HG02610 (cell line): ENCODE results near the gene POLR2A.

Source experiments
- ATAC-seq: cut with Tn5 transposase; IDR thresholded peaks from one replicate; pipeline ENCODE4 v1.9.1; 2021; ENCODE audit warnings: mild to moderate bottlenecking, moderate library complexity; ENCODE audit not compliant: unreplicated experiment

The POLR2A gene

DNA sequence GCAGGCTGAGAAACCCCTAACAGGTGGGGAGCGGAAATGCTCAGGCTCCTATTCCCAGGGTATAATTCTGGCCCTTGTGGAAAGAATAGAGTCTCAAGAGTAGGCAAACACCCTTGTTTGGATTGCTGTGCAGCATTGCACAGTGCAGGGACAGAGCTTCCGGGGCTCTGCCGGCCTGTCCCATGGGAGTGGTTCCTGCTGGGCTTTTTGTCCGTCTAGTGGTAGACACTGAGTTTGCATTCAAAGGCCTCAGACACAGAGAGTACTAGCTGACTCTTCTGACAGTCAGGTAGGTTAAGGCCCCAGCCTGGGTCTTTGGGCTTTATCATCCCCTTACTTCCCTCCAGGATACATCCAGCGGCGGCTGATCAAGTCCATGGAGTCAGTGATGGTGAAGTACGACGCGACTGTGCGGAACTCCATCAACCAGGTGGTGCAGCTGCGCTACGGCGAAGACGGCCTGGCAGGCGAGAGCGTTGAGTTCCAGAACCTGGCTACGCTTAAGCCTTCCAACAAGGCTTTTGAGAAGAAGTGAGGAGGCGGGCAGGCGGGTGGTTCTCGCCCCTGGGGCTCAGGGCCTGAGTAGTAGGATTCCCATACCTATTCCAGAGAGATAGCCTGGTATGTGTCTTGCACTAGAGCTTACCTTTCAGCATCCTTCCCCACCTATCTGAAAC is 18.1 kb downstream of the POLR2A start:
- ATAC-seq = no peak

DNA sequence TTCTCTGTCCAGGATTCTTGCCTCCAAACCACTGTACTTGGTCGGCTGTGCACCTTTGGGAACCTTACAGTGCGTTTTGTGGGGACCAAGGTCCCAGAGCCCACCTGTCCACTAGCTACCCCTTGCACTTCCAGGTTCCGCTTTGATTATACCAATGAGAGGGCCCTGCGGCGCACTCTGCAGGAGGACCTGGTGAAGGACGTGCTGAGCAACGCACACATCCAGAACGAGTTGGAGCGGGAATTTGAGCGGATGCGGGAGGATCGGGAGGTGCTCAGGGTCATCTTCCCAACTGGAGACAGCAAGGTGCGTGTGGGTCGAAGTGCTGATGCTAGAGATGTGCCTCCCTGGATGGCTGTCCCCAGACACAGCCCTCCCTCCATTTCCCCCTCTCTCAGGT is 18.8 kb downstream of the POLR2A start:
- no peak for ATAC-seq

- ATAC-seq = no peak
Observed at GRCh38 chr17:7503521-7503920, 19.4 kb downstream of the POLR2A start.

DNA sequence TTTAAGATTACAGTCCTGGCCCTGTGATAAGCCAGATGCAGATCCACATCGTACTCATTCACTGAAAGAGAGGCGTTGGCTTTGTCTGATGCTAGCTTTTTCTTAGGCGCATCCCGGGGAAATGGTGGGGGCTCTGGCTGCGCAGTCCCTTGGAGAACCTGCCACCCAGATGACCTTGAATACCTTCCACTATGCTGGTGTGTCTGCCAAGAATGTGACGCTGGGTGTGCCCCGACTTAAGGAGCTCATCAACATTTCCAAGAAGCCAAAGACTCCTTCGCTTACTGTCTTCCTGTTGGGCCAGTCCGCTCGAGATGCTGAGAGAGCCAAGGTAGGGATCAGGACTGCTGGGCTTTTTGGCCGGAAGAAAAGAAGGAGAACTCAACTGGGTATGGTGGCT is 24.0 kb downstream of the POLR2A start:
- no peak for ATAC-seq

DNA sequence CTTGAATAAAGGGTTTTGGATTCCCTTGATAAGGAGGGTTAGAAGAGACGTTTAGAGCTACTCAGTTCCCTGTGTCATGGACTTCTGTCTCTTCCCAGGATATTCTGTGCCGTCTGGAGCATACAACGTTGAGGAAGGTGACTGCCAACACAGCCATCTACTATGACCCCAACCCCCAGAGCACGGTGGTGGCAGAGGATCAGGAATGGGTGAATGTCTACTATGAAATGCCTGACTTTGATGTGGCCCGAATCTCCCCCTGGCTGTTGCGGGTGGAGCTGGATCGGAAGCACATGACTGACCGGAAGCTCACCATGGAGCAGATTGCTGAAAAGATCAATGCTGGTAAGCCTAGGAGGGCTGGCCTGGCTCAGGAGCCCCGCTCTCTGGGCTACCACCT is 24.7 kb downstream of the POLR2A start:
- ATAC-seq = no peak

- ATAC-seq = no peak
Observed at GRCh38 chr17:7509937-7510336, 25.8 kb downstream of the POLR2A start.

GRCh38 chr17:7511108-7511507 is 26.9 kb downstream of the POLR2A start:
- ATAC-seq = no peak

DNA sequence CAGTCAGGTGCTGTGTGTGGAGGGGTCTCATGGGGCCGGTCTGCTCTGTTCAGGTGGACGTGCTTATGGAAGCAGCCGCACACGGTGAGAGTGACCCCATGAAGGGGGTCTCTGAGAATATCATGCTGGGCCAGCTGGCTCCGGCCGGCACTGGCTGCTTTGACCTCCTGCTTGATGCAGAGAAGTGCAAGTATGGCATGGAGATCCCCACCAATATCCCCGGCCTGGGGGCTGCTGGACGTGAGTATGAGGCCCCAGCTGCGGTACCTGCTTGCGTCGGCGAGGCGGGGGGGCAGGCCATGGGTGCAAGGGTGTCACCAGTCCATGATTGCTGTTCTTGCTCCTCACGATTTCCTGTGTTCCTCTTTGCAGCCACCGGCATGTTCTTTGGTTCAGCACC is 27.9 kb downstream of the POLR2A start:
- no peak for ATAC-seq

- no peak for ATAC-seq
Observed at GRCh38 chr17:7512824-7513540, 28.8 kb downstream of the POLR2A start.

GRCh38 chr17:7513850-7514419 is 29.8 kb downstream of the POLR2A start:
- no peak for ATAC-seq

DNA sequence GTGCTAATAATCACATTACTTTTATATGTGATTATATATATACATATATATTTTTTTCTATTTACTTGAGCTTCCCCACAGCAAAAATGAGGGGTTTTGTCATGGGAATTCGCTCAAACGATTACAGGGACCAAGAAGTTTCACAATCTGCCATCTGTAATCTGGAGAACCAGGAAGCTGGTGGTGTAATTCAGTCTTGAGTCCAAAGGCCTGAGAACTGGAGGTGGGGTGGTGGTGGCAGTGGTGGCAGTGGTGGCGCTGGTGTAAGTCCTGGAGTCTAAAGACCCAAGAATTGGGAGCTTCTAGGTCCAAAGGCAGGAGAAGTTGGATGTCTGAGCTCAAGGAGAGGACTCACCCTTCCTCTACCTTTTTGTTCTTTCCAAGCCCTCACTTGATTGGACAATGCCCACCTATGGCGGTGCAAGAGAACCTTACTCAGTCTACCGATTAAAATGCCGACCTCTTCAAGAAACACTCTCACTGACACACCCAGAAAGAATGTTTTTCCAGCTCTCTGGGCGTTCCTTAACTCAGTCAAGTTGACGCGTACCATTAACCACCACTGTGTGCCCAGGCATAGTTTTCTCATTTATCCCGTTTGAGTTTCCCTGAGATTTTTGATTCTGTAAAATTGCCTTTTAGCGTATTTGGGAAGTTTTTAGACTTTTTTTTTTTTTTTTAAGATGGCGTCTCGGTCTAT is 31.9 kb downstream of the POLR2A start:
- no peak for ATAC-seq

GRCh38 chr17:7523033-7523432 is 38.9 kb downstream of the POLR2A start:
- no peak for ATAC-seq

DNA sequence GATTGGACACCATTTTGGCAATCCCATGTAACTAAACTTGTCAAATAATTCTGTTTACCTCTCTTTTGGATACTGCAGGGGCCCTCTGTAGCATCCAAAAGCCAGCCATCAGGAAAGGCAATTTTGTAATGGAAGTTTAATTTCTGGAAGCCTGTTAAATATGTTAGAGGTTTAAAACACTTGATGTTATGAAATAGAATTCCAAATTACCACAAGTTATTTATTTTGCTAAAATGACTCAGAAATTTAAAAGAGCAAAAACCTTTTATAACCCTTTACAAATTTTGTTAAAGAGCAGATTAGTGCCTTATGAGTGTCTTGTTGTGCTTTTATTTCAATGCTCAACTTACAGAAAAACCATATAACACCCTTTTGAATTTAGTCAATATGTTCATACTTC is 44.7 kb downstream of the POLR2A start:
- no peak for ATAC-seq

DNA sequence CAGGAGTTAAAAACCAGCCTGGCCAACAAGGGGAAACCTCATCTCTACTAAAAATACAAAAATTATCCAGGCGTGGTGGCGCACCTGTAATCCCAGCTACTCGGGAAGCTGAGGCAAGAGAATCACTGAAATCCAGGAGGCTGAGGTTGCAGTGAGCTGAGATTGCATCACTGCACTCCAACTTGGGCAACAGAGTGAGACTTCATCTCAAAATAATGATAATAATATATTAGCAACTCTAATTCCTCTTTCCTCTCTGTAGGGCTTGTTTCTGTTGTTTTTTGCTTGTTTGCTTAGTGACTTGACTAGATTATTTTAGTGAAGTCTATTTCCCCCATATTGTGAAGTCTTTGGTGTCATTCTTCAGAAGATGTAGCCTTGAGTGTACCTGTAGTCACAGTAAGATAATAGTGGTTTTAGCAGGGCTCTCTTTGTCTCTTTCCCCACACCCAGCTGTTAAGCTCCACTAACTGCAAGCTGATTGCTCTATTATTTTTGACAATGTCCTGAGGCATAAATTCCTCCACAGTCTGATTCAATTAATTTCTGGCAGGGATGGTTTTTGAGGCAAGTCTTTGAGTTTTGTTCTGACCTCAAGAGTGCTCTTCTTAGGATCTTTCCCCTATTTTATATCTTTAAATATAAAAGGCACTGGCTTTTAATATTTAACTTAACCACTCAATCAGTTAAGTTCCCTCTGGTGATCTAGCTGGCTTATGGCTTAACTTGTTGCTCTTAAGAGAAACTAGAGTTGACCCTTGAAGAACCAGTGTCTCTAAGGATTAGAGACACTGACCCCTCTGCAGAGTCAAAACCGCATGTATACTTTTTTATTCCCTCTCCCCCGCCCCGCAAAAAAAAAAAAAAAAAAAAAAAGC is 46.1 kb downstream of the POLR2A start:
- no peak for ATAC-seq

DNA sequence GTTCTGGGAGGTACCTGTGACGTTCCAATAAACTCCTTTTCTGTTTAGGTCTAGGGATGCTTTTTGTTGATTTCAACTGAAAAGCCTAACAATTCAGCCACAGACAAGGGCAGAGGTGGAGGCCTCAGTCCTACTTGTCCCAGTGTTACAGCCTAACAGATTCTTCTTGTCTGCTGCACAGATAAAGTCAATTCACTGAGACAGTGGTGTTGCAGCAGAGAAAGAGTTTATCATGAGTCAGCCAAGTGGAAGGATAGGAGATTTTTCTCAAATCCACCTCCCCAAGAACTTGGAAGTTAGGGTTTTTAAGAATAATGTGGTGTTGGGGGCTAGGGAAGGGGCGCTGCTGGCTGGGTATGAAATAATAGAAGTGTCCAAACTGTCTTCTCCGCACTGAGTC is 53.9 kb downstream of the POLR2A start:
- ATAC-seq = no peak

DNA sequence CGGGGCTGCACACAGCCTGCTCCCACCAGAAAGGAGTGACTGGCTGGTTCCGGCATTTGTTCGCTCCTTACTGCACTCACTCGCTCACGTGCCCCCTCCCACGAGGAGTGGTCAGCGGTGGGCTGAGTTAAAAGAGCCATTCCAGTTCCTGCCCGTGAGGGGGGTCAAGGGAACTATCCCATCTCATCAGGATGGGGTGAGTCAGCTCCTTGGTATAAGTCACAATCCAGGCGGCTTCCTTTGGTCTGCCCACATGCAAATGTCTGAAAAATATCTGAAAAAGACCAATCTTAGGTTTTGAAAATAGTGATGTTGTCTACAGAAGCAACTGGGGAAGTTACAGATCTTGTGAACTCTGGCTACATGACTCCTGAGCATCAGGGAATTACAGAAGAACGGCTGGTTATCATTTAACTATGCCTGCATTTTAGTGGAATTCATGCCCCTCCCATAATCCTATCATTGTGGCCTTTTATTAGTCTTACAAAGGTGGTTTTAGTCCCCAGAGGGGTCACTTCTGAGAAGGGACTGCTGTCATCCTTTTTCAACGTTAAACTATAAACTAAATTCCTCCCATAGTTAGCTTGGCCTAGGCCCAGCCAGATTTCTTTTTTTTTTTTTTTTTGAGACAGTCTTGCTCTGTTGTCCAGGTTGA is 54.9 kb downstream of the POLR2A start:
- no peak for ATAC-seq

DNA sequence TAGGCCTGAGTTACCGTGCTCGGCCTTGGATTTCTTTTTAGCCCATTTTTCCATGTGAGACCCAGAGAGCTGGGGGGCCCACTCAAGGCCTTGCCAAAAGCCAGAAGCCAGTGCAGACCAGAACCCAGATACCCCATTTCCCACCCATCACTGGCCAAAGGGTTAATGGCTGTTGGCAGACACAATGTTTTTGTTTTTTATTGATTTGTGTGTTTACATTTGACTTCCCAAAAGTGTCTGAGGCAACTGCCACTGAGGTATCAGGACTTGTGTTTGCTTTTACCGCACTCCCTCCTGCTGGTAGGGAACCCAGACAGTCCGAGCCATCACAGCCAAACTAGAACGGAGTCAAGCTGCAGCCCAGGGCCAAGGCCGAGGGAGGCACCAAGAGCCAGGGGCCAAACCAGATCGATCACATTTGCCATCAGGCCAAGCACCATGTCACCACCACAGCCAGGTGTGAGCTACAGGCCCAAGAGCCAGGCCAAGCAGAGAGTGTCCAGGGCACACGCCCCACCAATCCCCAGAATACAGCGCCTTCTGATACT is 57.0 kb downstream of the POLR2A start:
- no peak for ATAC-seq

GRCh38 chr17:7544911-7545310 is 60.7 kb downstream of the POLR2A start:
- ATAC-seq = no peak

DNA sequence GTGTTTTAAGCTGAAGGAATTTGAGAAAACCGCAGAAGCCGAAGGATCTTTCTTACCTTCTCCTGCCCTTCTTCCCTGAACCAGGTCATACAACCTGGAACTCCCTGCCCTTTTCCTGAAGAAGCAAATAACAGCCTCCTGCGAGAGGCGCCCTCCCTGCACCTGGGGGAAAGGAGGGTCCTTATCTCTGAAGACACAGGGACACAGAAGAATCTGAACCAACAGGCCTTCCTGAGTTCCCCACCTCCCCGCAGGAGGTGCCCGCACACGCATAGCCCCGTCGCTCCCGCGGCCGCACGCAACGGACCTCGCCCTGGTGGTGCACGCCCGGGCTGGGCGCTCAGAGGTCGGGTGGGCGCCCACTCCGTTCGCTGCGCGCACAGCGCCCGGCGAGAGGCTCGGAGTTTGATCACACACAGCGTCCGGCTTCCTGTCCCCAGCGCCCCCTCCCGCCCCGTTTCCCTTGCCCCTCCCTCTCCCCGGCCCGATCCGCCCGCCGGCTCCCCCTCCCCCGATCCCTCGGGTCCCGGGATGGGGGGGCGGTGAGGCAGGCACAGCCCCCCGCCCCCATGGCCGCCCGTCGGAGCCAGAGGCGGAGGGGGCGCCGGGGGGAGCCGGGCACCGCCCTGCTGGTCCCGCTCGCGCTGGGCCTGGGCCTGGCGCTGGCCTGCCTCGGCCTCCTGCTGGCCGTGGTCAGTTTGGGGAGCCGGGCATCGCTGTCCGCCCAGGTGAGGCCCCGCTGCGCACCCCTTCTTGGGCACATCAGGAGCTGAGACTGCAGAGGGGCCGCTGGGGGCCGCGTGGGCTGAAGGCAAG is 64.6 kb downstream of the POLR2A start, which contains the start of gene TNFSF12:
Gene TNFSF12, plus strand, starts transcription at position 474 of the 816 bp plus-strand sequence. Its CDS starts 96 bp downstream, at position 570.
- peak; percentile 42 for ATAC-seq
